ENCODE results near the gene DNAAF1. TPM values are rescaled to one million over a fixed set of nuclear protein-coding genes. Genes with fewer than 3 reads are reported as not detected.
A peak's percentile ranks its signal among the peaks of the same experiment; 100 is the strongest.

The DNAAF1 gene
- total RNA-seq, 4 donors from 2014 or later, result 0.20 to 1.1 (median 0.90) TPM; not detected in 1

- no peak for DNase-seq (ENCODE audit: low spot score in 2 of 2)
- TF ChIP-seq POLR2A (IDR thresholded peaks at IDR 0.05) (no peak), CTCF (IDR thresholded peaks at IDR 0.05) (no peak), EP300 (IDR thresholded peaks at IDR 0.05) (no peak)
- H3K27me3 ChIP-seq, result no peaks in the 10 kb centered on the region
- no peaks in the 10 kb centered on the region for H3K9me3 ChIP-seq
- H3K4me1 ChIP-seq, result peaks cover 0 to 39% (median 9%) of the 10 kb centered on the region in 4 donors
- no peak overlapping the region for H3K4me3 ChIP-seq
- H3K27ac ChIP-seq, result peak overlapping the region in 1 of 4 donors; percentile 47
- 92 to 97% methylated on average over 22 to 26 of the region's 26 CpGs for WGBS, 2 donors
- peaks cover 0 to 71% (median 14%) of the 10 kb centered on the region in 3 donors for H3K36me3 ChIP-seq
These were observed 37.8 kb downstream of the DNAAF1 start for GRCh38 chr16:84182680-84183571.

GRCh38 chr16:84183572-84183875, 38.4 kb downstream of the DNAAF1 start:
- peaks cover 0 to 33% (median 6%) of the 10 kb centered on the region in 4 donors for H3K4me1 ChIP-seq
- no peaks in the 10 kb centered on the region for H3K9me3 ChIP-seq
- DNase-seq (ENCODE audit: low spot score in 2 of 2), result no peak
- whole genome bisulfite sequencing, 2 donors, result 88 to 96% methylated on average over 5 of the region's 5 CpGs
- no peak overlapping the region for H3K4me3 ChIP-seq
- H3K36me3 ChIP-seq, result peaks cover 0 to 67% (median 14%) of the 10 kb centered on the region in 3 donors
- TF ChIP-seq CTCF (IDR thresholded peaks at IDR 0.05) (no peak), POLR2A (IDR thresholded peaks at IDR 0.05) (no peak)
- peak overlapping the region in 1 of 4 donors; percentile 47 for H3K27ac ChIP-seq
- no peaks in the 10 kb centered on the region for H3K27me3 ChIP-seq

GRCh38 chr16:84183911-84184591, 38.9 kb downstream of the DNAAF1 start:
- Histone ChIP-seq H3K27me3 (no peaks in the 10 kb centered on the region), H3K4me1 (peaks cover 0 to 31% (median 6%) of the 10 kb centered on the region in 4 donors), H3K36me3 (peaks cover 0 to 62% (median 14%) of the 10 kb centered on the region in 3 donors), H3K4me3 (no peak overlapping the region), H3K27ac (peak overlapping the region in 1 of 4 donors; percentile 47), H3K9me3 (no peaks in the 10 kb centered on the region)
- no peak for DNase-seq (ENCODE audit: low spot score in 2 of 2)
- no peak for TF ChIP-seq EP300 (IDR thresholded peaks at IDR 0.05)
- TF ChIP-seq CTCF (IDR thresholded peaks at IDR 0.05), result peak in 1 of 5 experiments; percentile 9
- no peak for TF ChIP-seq POLR2A (IDR thresholded peaks at IDR 0.05)
- WGBS, 2 donors, result 77 to 88% methylated on average over 11 of the region's 11 CpGs

GRCh38 chr16:84184775-84185174, 39.7 kb downstream of the DNAAF1 start:
- no peak overlapping the region for H3K4me3 ChIP-seq
- DNase-seq (ENCODE audit: low spot score in 2 of 2), result no peak
- H3K4me1 ChIP-seq, result peaks cover 0 to 31% (median 6%) of the 10 kb centered on the region in 4 donors
- H3K36me3 ChIP-seq, result peaks cover 0 to 54% (median 10%) of the 10 kb centered on the region in 3 donors
- TF ChIP-seq CTCF (IDR thresholded peaks at IDR 0.05) (no peak), EP300 (IDR thresholded peaks at IDR 0.05) (peak in 1 of 2 donors; percentile 5), POLR2A (IDR thresholded peaks at IDR 0.05) (no peak)
- no peaks in the 10 kb centered on the region for H3K9me3 ChIP-seq
- no peaks in the 10 kb centered on the region for H3K27me3 ChIP-seq
- WGBS, 2 donors, result 84 to 85% methylated on average over 10 of the region's 10 CpGs
- H3K27ac ChIP-seq, result peak overlapping the region in 1 of 4 donors; percentile 47

Data from tibial nerve (tissue), 4 donors.